ENCODE measurements around the gene KCNK5.

GRCh38 chr6:39197922-39198500 lies 31.3 kb downstream of the KCNK5 start:
- TF ChIP-seq, protein P1, sequence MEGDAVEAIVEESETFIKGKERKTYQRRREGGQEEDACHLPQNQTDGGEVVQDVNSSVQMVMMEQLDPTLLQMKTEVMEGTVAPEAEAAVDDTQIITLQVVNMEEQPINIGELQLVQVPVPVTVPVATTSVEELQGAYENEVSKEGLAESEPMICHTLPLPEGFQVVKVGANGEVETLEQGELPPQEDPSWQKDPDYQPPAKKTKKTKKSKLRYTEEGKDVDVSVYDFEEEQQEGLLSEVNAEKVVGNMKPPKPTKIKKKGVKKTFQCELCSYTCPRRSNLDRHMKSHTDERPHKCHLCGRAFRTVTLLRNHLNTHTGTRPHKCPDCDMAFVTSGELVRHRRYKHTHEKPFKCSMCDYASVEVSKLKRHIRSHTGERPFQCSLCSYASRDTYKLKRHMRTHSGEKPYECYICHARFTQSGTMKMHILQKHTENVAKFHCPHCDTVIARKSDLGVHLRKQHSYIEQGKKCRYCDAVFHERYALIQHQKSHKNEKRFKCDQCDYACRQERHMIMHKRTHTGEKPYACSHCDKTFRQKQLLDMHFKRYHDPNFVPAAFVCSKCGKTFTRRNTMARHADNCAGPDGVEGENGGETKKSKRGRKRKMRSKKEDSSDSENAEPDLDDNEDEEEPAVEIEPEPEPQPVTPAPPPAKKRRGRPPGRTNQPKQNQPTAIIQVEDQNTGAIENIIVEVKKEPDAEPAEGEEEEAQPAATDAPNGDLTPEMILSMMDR (IDR thresholded peaks at IDR 0.05), result no peak
- TF ChIP-seq POLR2A (IDR thresholded peaks at IDR 0.05), result no peak
